HEK293 (cell line): ENCODE measurements around the gene PHACTR3.

Experiments
- CTCF ChIP-seq: fragments of 450-650 bp; formaldehyde crosslinking; IDR thresholded peaks from 2 replicates; pipeline ENCODE4 v1.5.1; 2016; ENCODE audit warnings: missing biosample characterization, missing genetic modification characterization
- ZNF274 ChIP-seq, 2 experiments: fragments of 200-500 bp in 1 of 2; fragments of 450-650 bp in 1 of 2; sonication (Bioruptor generic) in 1 of 2; formaldehyde crosslinking in 1 of 2; IDR thresholded peaks; 2 replicates each; pipeline versions ENCODE4 v1.5.1 to v1.6.1; 2014 to 2016; ENCODE audit warnings: borderline replicate concordance in 1 of 2, inconsistent platforms in 1 of 2, low read length in 1 of 2, missing biosample characterization in 1 of 2, missing genetic modification characterization in 1 of 2
- ZNF416 ChIP-seq: fragments of 450-650 bp; formaldehyde crosslinking; IDR thresholded peaks from 2 replicates; pipeline ENCODE4 v1.5.1; 2016; ENCODE audit warnings: missing biosample characterization, missing genetic modification characterization

DNA sequence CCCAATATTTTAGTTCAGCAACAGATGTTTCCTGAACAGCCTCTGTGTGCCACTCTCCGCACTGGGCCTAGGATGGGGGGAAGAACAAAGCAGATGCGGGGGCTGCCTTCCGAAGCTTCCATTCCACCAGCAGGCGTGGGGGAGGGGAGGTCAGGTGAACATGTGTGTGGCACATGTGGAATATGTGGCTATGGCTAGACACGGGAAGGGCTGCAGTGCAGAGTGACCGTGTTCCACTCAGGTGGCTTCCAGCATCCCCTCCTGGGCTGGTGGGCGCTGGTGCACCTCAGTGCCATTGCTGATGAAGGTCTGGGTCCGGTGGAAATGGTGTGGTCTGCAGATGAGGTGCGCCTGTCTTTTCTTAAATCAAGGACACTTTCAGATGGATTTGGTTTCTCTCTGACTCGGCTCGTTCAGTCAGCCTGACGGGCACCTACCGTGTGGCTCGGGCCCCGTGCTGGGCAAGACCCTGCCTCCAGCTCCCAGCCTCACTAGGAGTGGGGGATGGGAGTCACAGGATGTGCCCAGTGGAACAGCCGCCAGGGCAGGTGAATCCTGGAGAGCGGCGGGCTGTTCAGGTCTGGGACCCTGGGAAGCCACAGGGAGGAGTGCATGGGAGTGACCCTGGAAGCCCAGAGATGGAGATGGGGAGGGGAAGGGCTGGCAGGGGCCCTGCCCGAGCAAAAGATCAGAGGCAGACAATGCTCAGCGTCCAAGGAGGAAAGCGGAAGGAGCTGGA, 218.1 kb downstream of the PHACTR3 start:
- no peak for TF ChIP-seq ZNF274 (IDR thresholded peaks at IDR 0.05; ENCODE audit: low read length)
- TF ChIP-seq ZNF274 (tag by site-specific recombination; IDR thresholded peaks at IDR 0.05; ENCODE audit: borderline replicate concordance), result no peak
- TF ChIP-seq ZNF416 (tag by site-specific recombination), result no peak
- TF ChIP-seq CTCF (tag by site-specific recombination), result no peak
